Endothelial cell of umbilical vein (primary cell): ENCODE data around the gene EYS.

Experiments used
- CTCF ChIP-seq, 2 donors: IDR thresholded peaks; 1 replicate in 1 of 2; 2 replicates in 1 of 2; pipeline ENCODE4 v1.5.1; 2011; ENCODE audit warnings: low read length in 2 of 2, mild to moderate bottlenecking in 2 of 2, moderate library complexity in 2 of 2, control low read depth in 1 of 2, inconsistent platforms in 1 of 2, low read depth in 1 of 2; ENCODE audit not compliant: insufficient read depth in 1 of 2; ENCODE audit errors: extremely low read depth in 1 of 2
- EZH2 ChIP-seq: IDR thresholded peaks from 2 replicates; pipeline ENCODE4 v1.6.1; 2012; ENCODE audit warnings: borderline replicate concordance, low read depth, mild to moderate bottlenecking, moderate library complexity, low read length, inconsistent platforms; ENCODE audit not compliant: severe bottlenecking
- GATA2 ChIP-seq: IDR thresholded peaks from 2 replicates; pipeline ENCODE4 v1.7.0; 2011; ENCODE audit warnings: low read depth, mild to moderate bottlenecking, moderate library complexity, mixed read lengths, low read length; ENCODE audit not compliant: insufficient read length, insufficient read depth
- JUN ChIP-seq: IDR thresholded peaks from 2 replicates; pipeline ENCODE4 v1.6.1; 2011; ENCODE audit warnings: borderline replicate concordance, low read depth; ENCODE audit not compliant: insufficient read length, insufficient read depth
- MAX ChIP-seq: IDR thresholded peaks from 2 replicates; pipeline ENCODE4 v1.6.1; 2011; ENCODE audit not compliant: insufficient read depth, insufficient read length
- MYC ChIP-seq: IDR thresholded peaks from one replicate; pipeline ENCODE4 v1.6.1; 2011; ENCODE audit warnings: mild to moderate bottlenecking, low read depth, low read length
- POLR2A ChIP-seq: IDR thresholded peaks from 2 replicates; pipeline ENCODE4 v1.6.1; 2012; ENCODE audit warnings: low read depth, mild to moderate bottlenecking, control low read depth, low read length
- POLR2AphosphoS5 ChIP-seq: IDR thresholded peaks from 2 replicates; pipeline ENCODE4 v1.6.1; 2012; ENCODE audit warnings: low read depth, mild to moderate bottlenecking, control low read depth, low read length, moderate library complexity; ENCODE audit not compliant: insufficient read depth

- TF ChIP-seq CTCF (IDR thresholded peaks at IDR 0.05; ENCODE audit: extremely low read depth in 1 of 2, insufficient read depth in 1 of 2, low read depth in 1 of 2, low read length in 2 of 2) (no peak), EZH2 (no peak), GATA2 (no peak), POLR2AphosphoS5 (no peak), POLR2A (no peak), MAX (no peak), MYC (no peak), JUN (no peak)
These were observed 982.9 kb downstream of the EYS start for GRCh38 chr6:64724091-64724490.
